ENCODE measurements around the gene CCDC146. TPM values are rescaled to one million over a fixed set of nuclear protein-coding genes. Genes with fewer than 3 reads are reported as not detected.

CCDC146 gene
- total RNA-seq, 4 donors from 2014 or later: 13.7 to 65.1 (median 15.7) TPM

- H3K36me3 ChIP-seq: peaks cover 3% of the 10 kb centered on the region
- no peak overlapping the region for H3K27ac ChIP-seq
- no peaks in the 10 kb centered on the region for H3K9me3 ChIP-seq
- no peak for TF ChIP-seq POLR2A (IDR thresholded peaks at IDR 0.05)
- no peak for TF ChIP-seq EP300 (IDR thresholded peaks at IDR 0.05)
- no peak for TF ChIP-seq POLR2AphosphoS5 (IDR thresholded peaks at IDR 0.05)
- H3K4me3 ChIP-seq: no peak overlapping the region
- no peaks in the 10 kb centered on the region for H3K27me3 ChIP-seq
- peaks cover 41% of the 10 kb centered on the region for H3K4me1 ChIP-seq
- WGBS: 61% methylated on average over 1 of the region's 1 CpG
- DNase-seq (ENCODE audit: low spot score in 2 of 2): no peak
Measured at GRCh38 chr7:77309714-77310220, 187.4 kb downstream of the CCDC146 start.

- 74% methylated on average over 5 of the region's 5 CpGs for WGBS
- Histone ChIP-seq H3K4me1 (peaks cover 41% of the 10 kb centered on the region), H3K36me3 (peaks cover 6% of the 10 kb centered on the region), H3K27me3 (no peaks in the 10 kb centered on the region), H3K4me3 (no peak overlapping the region), H3K27ac (no peak overlapping the region), H3K9me3 (no peaks in the 10 kb centered on the region)
- DNase-seq (ENCODE audit: low spot score in 2 of 2): no peak
- no peak for TF ChIP-seq CTCF (IDR thresholded peaks at IDR 0.05)
- no peak for TF ChIP-seq EP300 (IDR thresholded peaks at IDR 0.05)
- TF ChIP-seq POLR2A (IDR thresholded peaks at IDR 0.05): no peak
Measured at GRCh38 chr7:77310982-77311381, 188.6 kb downstream of the CCDC146 start.

GRCh38 chr7:77313085-77313484 lies 190.7 kb downstream of the CCDC146 start:
- DNase-seq (ENCODE audit: low spot score in 2 of 2): no peak
- H3K4me3 ChIP-seq: no peak overlapping the region
- peaks cover 45% of the 10 kb centered on the region for H3K4me1 ChIP-seq
- peaks cover 11% of the 10 kb centered on the region for H3K36me3 ChIP-seq
- no peak overlapping the region for H3K27ac ChIP-seq
- TF ChIP-seq POLR2AphosphoS5 (IDR thresholded peaks at IDR 0.05) (no peak), EP300 (IDR thresholded peaks at IDR 0.05) (no peak), CTCF (IDR thresholded peaks at IDR 0.05) (no peak), POLR2A (IDR thresholded peaks at IDR 0.05) (no peak)
- no peaks in the 10 kb centered on the region for H3K9me3 ChIP-seq
- WGBS: 34% methylated on average over 2 of the region's 2 CpGs
- H3K27me3 ChIP-seq: no peaks in the 10 kb centered on the region

GRCh38 chr7:77313876-77314480 lies 191.6 kb downstream of the CCDC146 start:
- no peak for DNase-seq (ENCODE audit: low spot score in 2 of 2)
- H3K4me3 ChIP-seq: no peak overlapping the region
- no peak for TF ChIP-seq CTCF (IDR thresholded peaks at IDR 0.05)
- no peak for TF ChIP-seq EP300 (IDR thresholded peaks at IDR 0.05)
- TF ChIP-seq POLR2AphosphoS5 (IDR thresholded peaks at IDR 0.05): no peak
- TF ChIP-seq POLR2A (IDR thresholded peaks at IDR 0.05): no peak
- WGBS: 67% methylated on average over 5 of the region's 5 CpGs
- no peak overlapping the region for H3K27ac ChIP-seq
- H3K4me1 ChIP-seq: peaks cover 39% of the 10 kb centered on the region
- H3K9me3 ChIP-seq: no peaks in the 10 kb centered on the region
- no peaks in the 10 kb centered on the region for H3K27me3 ChIP-seq
- H3K36me3 ChIP-seq: peaks cover 12% of the 10 kb centered on the region

GRCh38 chr7:77315182-77315591 lies 192.8 kb downstream of the CCDC146 start:
- H3K36me3 ChIP-seq: peaks cover 15% of the 10 kb centered on the region
- no peak for DNase-seq (ENCODE audit: low spot score in 2 of 2)
- H3K27me3 ChIP-seq: no peaks in the 10 kb centered on the region
- WGBS: 76% methylated on average over 3 of the region's 3 CpGs
- H3K9me3 ChIP-seq: no peaks in the 10 kb centered on the region
- no peak overlapping the region for H3K4me3 ChIP-seq
- TF ChIP-seq POLR2AphosphoS5 (IDR thresholded peaks at IDR 0.05) (no peak), CTCF (IDR thresholded peaks at IDR 0.05) (no peak), POLR2A (IDR thresholded peaks at IDR 0.05) (no peak), EP300 (IDR thresholded peaks at IDR 0.05) (no peak)
- no peak overlapping the region for H3K27ac ChIP-seq
- H3K4me1 ChIP-seq: peaks cover 29% of the 10 kb centered on the region

Data from suprapubic skin (tissue), 4 donors.